WTC11 (cell line): Measurements from ENCODE around the gene MLYCD.

ENCODE experiments used
- CBFB ChIP-seq: sonication (generic); formaldehyde crosslinking; IDR thresholded peaks from 2 replicates; pipeline ENCODE4 v1.8.1; 2022; ENCODE audit warnings: mild to moderate bottlenecking, low read depth, missing genetic modification reagents
- MYBL2 ChIP-seq: sonication (generic); formaldehyde crosslinking; IDR thresholded peaks from 2 replicates; pipeline ENCODE4 v1.8.1; 2023; ENCODE audit warnings: mild to moderate bottlenecking, moderate library complexity, missing genetic modification reagents
- NFE2L1 ChIP-seq: sonication (generic); formaldehyde crosslinking; IDR thresholded peaks from 2 replicates; pipeline ENCODE4 v1.8.1; 2023; ENCODE audit warnings: missing genetic modification reagents
- NR2C2 ChIP-seq: sonication (generic); formaldehyde crosslinking; IDR thresholded peaks from 2 replicates; pipeline ENCODE4 v1.8.0; 2022; ENCODE audit warnings: mild to moderate bottlenecking, missing genetic modification reagents
- TEAD4 ChIP-seq: sonication (generic); formaldehyde crosslinking; IDR thresholded peaks from 2 replicates; pipeline ENCODE4 v1.8.0; 2022; ENCODE audit warnings: mild to moderate bottlenecking, missing genetic modification reagents
- ZBTB21 ChIP-seq: sonication (generic); formaldehyde crosslinking; IDR thresholded peaks from 2 replicates; pipeline ENCODE4 v1.8.1; 2023; ENCODE audit warnings: mild to moderate bottlenecking, missing genetic modification reagents, borderline replicate concordance
- ZNF121 ChIP-seq: sonication (generic); formaldehyde crosslinking; IDR thresholded peaks from 2 replicates; pipeline ENCODE4 v1.8.0; 2023; ENCODE audit warnings: missing genetic modification reagents
- TF ChIP-seq, protein P1 (sequence below): fragments of 200-600 bp; IDR thresholded peaks from 2 replicates; pipeline ENCODE4 v1.8.0; 2022; ENCODE audit warnings: antibody characterized with exemption
- TF ChIP-seq, protein P2 (sequence below): sonication (generic); formaldehyde crosslinking; conservative IDR thresholded peaks from 2 replicates; pipeline ENCODE4 v1.8.1; 2022; ENCODE audit warnings: mild to moderate bottlenecking, missing genetic modification reagents
- TF ChIP-seq, protein P3 (sequence below): sonication (generic); formaldehyde crosslinking; IDR thresholded peaks from 2 replicates; pipeline ENCODE4 v1.8.1; 2022; ENCODE audit warnings: low read depth, missing genetic modification reagents, borderline replicate concordance
- TF ChIP-seq, protein P4 (sequence below): sonication (generic); formaldehyde crosslinking; IDR thresholded peaks from 2 replicates; pipeline ENCODE4 v1.8.0; 2022; ENCODE audit warnings: mild to moderate bottlenecking, missing genetic modification reagents
- TF ChIP-seq, protein P5 (sequence below): fragments of 250-450 bp; sonication (Bioruptor Pico); IDR thresholded peaks from 2 replicates; pipeline ENCODE4 v1.9.0; 2021; ENCODE audit warnings: mild to moderate bottlenecking

DNA sequence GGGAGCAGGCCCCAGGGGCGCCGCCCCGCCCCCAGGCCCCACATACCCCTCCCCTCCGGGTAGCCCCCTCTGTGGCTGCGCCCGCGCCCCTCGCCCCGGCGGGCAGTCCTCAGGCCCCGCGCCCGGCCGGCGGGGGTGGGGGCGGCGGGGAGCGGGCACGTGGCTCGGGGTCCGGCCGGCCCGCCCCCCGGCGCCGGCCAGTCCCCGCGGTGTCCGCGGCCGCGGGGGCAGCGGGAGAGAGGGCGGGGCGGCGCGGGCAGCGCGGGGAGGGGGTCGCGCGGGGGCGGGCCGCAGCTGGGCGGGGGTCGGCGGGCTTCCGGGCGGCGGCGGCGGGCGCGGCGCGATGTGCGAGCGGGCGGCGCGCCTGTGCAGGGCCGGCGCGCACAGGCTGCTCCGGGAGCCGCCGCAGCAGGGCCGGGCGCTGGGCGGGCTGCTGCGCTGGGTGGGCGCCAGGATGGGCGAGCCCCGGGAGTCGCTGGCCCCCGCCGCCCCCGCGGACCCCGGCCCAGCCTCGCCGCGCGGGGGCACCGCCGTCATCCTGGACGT is 69.5 kb downstream of the MLYCD start:
- TF ChIP-seq ZNF121 (CRISPR knock-in tag) (no peak), ZBTB21 (CRISPR knock-in tag) (no peak), CBFB (CRISPR knock-in tag) (no peak), NFE2L1 (CRISPR knock-in tag) (no peak), MYBL2 (CRISPR knock-in tag) (no peak), TEAD4 (no peak), NR2C2 (CRISPR knock-in tag) (no peak)
- TF ChIP-seq, protein P1, sequence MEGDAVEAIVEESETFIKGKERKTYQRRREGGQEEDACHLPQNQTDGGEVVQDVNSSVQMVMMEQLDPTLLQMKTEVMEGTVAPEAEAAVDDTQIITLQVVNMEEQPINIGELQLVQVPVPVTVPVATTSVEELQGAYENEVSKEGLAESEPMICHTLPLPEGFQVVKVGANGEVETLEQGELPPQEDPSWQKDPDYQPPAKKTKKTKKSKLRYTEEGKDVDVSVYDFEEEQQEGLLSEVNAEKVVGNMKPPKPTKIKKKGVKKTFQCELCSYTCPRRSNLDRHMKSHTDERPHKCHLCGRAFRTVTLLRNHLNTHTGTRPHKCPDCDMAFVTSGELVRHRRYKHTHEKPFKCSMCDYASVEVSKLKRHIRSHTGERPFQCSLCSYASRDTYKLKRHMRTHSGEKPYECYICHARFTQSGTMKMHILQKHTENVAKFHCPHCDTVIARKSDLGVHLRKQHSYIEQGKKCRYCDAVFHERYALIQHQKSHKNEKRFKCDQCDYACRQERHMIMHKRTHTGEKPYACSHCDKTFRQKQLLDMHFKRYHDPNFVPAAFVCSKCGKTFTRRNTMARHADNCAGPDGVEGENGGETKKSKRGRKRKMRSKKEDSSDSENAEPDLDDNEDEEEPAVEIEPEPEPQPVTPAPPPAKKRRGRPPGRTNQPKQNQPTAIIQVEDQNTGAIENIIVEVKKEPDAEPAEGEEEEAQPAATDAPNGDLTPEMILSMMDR: no peak
- TF ChIP-seq, protein P2, sequence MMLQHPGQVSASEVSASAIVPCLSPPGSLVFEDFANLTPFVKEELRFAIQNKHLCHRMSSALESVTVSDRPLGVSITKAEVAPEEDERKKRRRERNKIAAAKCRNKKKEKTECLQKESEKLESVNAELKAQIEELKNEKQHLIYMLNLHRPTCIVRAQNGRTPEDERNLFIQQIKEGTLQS (CRISPR knock-in tag): no peak
- TF ChIP-seq, protein P3, sequence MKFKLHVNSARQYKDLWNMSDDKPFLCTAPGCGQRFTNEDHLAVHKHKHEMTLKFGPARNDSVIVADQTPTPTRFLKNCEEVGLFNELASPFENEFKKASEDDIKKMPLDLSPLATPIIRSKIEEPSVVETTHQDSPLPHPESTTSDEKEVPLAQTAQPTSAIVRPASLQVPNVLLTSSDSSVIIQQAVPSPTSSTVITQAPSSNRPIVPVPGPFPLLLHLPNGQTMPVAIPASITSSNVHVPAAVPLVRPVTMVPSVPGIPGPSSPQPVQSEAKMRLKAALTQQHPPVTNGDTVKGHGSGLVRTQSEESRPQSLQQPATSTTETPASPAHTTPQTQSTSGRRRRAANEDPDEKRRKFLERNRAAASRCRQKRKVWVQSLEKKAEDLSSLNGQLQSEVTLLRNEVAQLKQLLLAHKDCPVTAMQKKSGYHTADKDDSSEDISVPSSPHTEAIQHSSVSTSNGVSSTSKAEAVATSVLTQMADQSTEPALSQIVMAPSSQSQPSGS (CRISPR knock-in tag): no peak
- TF ChIP-seq, protein P4, sequence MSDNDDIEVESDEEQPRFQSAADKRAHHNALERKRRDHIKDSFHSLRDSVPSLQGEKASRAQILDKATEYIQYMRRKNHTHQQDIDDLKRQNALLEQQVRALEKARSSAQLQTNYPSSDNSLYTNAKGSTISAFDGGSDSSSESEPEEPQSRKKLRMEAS: no peak
- TF ChIP-seq, protein P5, sequence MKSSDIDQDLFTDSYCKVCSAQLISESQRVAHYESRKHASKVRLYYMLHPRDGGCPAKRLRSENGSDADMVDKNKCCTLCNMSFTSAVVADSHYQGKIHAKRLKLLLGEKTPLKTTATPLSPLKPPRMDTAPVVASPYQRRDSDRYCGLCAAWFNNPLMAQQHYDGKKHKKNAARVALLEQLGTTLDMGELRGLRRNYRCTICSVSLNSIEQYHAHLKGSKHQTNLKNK: no peak
